SU-DHL-6 (cell line): ENCODE measurements around the gene TPM3.

Experiments used
- H2AFZ ChIP-seq: fragments of 200-600 bp; sonication (generic); 2 replicates; pipeline ENCODE4 v1.6.1; 2014; ENCODE audit warnings: low read depth, mild to moderate bottlenecking, moderate library complexity, mixed read lengths, antibody characterized with exemption, low read length; ENCODE audit not compliant: severe bottlenecking
- H3F3A ChIP-seq: fragments of 200-600 bp; shearing (Covaris generic); 2 replicates; pipeline ENCODE4 v1.6.0; 2016; ENCODE audit warnings: antibody characterized with exemption, mild to moderate bottlenecking; ENCODE audit not compliant: insufficient read depth
- H3K27ac ChIP-seq: fragments of 200-600 bp; sonication (generic); 2 replicates; pipeline ENCODE4 v1.5.1; 2016; ENCODE audit warnings: low read depth, mild to moderate bottlenecking, low read length, moderate library complexity, mixed read lengths
- H3K27me3 ChIP-seq: fragments of 200-600 bp; sonication (generic), shearing (Covaris generic); 2 replicates; pipeline ENCODE4 v1.6.0; 2014; ENCODE audit warnings: mild to moderate bottlenecking, low read length
- H3K36me3 ChIP-seq: fragments of 200-600 bp; sonication (generic); 2 replicates; pipeline ENCODE4 v1.6.1; 2014; ENCODE audit warnings: mild to moderate bottlenecking, low read length, mixed read lengths
- H3K4me2 ChIP-seq: fragments of 300-600, 200-600 bp; shearing (Covaris generic), sonication (generic); 2 replicates; pipeline ENCODE4 v1.6.0; 2014; ENCODE audit warnings: low read length, low read depth, mild to moderate bottlenecking; ENCODE audit not compliant: poor library complexity, severe bottlenecking
- H3K4me3 ChIP-seq: fragments of 200-600 bp; sonication (generic); 2 replicates; pipeline ENCODE4 v1.5.1; 2014; ENCODE audit warnings: antibody characterized with exemption, low read length, mild to moderate bottlenecking, mixed read lengths; ENCODE audit not compliant: insufficient read depth, poor library complexity, severe bottlenecking
- H3K79me2 ChIP-seq: fragments of 200-600 bp; sonication (generic); 2 replicates; pipeline ENCODE4 v1.6.1; 2014; ENCODE audit warnings: mild to moderate bottlenecking, low read length, moderate library complexity; ENCODE audit not compliant: insufficient read depth
- H3K9ac ChIP-seq: fragments of 200-600 bp; sonication (generic); 2 replicates; pipeline ENCODE4 v1.7.0; 2014; ENCODE audit warnings: mild to moderate bottlenecking, low read length
- H3K9me2 ChIP-seq: fragments of 200-600 bp; sonication (generic); replicated peaks from 2 replicates; pipeline ENCODE4 v1.6.1; 2014; ENCODE audit warnings: low read length; ENCODE audit not compliant: insufficient read depth
- H3K9me3 ChIP-seq: fragments of 200-600 bp; sonication (generic); 2 replicates; pipeline ENCODE4 v1.6.1; 2014; ENCODE audit warnings: low read length, mixed read lengths; ENCODE audit not compliant: insufficient read depth
- H4K20me1 ChIP-seq: fragments of 200-600 bp; sonication (generic); 2 replicates; pipeline ENCODE4 v1.6.1; 2014; ENCODE audit warnings: low read depth, mild to moderate bottlenecking, antibody characterized with exemption, low read length, moderate library complexity, mixed read lengths
- CTCF ChIP-seq: fragments of 200-600 bp; sonication (generic); IDR thresholded peaks from one replicate; pipeline ENCODE4 v1.5.1; 2017; ENCODE audit warnings: antibody characterized with exemption, mild to moderate bottlenecking, low read length, moderate library complexity; ENCODE audit not compliant: insufficient read depth, poor library complexity, severe bottlenecking
- EZH2phosphoT487 ChIP-seq: fragments of 200-600 bp; sonication (generic), shearing (Covaris generic); conservative IDR thresholded peaks from 2 replicates; pipeline ENCODE4 v1.6.1; 2018; ENCODE audit warnings: mild to moderate bottlenecking, antibody characterized with exemption, low read length, moderate library complexity, mixed read lengths

The TPM3 gene

GRCh38 chr1:154170547-154171222, 21.2 kb downstream of the TPM3 start:
- Histone ChIP-seq H3F3A (no peaks in the 10 kb centered on the region), H3K9me3 (no peaks in the 10 kb centered on the region), H3K36me3 (peaks cover 33% of the 10 kb centered on the region), H3K27me3 (no peaks in the 10 kb centered on the region), H3K4me3 (no peak overlapping the region), H3K9ac (no peak overlapping the region), H3K4me2 (no peak overlapping the region), H3K79me2 (peaks cover 13% of the 10 kb centered on the region), H2AFZ (no peak overlapping the region), H3K27ac (no peak overlapping the region), H4K20me1 (peaks cover 3% of the 10 kb centered on the region; the same call in 1 of the 2 replicates), H3K9me2 (no peaks in the 10 kb centered on the region)
- TF ChIP-seq CTCF (no peak), EZH2phosphoT487 (no peak)

GRCh38 chr1:154167461-154167860, 24.4 kb downstream of the TPM3 start:
- H3F3A ChIP-seq: no peaks in the 10 kb centered on the region
- H3K9me2 ChIP-seq: no peaks in the 10 kb centered on the region
- peaks cover 38% of the 10 kb centered on the region for H3K36me3 ChIP-seq
- H2AFZ ChIP-seq: no peak overlapping the region
- no peak overlapping the region for H3K27ac ChIP-seq
- TF ChIP-seq EZH2phosphoT487: no peak
- TF ChIP-seq CTCF: no peak
- no peaks in the 10 kb centered on the region for H3K9me3 ChIP-seq
- H4K20me1 ChIP-seq: no peaks in the 10 kb centered on the region
- H3K4me3 ChIP-seq: no peak overlapping the region
- no peaks in the 10 kb centered on the region for H3K79me2 ChIP-seq
- H3K9ac ChIP-seq: no peak overlapping the region
- H3K4me2 ChIP-seq: no peak overlapping the region
- H3K27me3 ChIP-seq: no peaks in the 10 kb centered on the region

- H3K9me3 ChIP-seq: no peaks in the 10 kb centered on the region
- H3K27ac ChIP-seq: no peak overlapping the region
- H3K36me3 ChIP-seq: peaks cover 38% of the 10 kb centered on the region
- no peaks in the 10 kb centered on the region for H3F3A ChIP-seq
- no peak overlapping the region for H2AFZ ChIP-seq
- no peaks in the 10 kb centered on the region for H3K27me3 ChIP-seq
- H3K79me2 ChIP-seq: no peaks in the 10 kb centered on the region
- H3K4me2 ChIP-seq: no peak overlapping the region
- H3K4me3 ChIP-seq: no peak overlapping the region
- TF ChIP-seq EZH2phosphoT487 (no peak), CTCF (no peak)
- no peaks in the 10 kb centered on the region for H4K20me1 ChIP-seq
- H3K9ac ChIP-seq: no peak overlapping the region
- no peaks in the 10 kb centered on the region for H3K9me2 ChIP-seq
Measured at GRCh38 chr1:154166207-154166606, 25.7 kb downstream of the TPM3 start.
